GM12891 (cell line): ENCODE data around the gene SIN3B.

Experiments used
- POLR2A ChIP-seq: IDR thresholded peaks from 2 replicates; pipeline ENCODE4 v1.6.1; 2011; ENCODE audit warnings: low read depth, low read length, control low read depth
- POLR2AphosphoS5 ChIP-seq: IDR thresholded peaks from 2 replicates; pipeline ENCODE4 v1.6.1; 2011; ENCODE audit warnings: low read depth, low read length, control low read depth
- TAF1 ChIP-seq: IDR thresholded peaks from 2 replicates; pipeline ENCODE4 v1.6.1; 2011; ENCODE audit warnings: low read depth, low read length, control low read depth

DNA sequence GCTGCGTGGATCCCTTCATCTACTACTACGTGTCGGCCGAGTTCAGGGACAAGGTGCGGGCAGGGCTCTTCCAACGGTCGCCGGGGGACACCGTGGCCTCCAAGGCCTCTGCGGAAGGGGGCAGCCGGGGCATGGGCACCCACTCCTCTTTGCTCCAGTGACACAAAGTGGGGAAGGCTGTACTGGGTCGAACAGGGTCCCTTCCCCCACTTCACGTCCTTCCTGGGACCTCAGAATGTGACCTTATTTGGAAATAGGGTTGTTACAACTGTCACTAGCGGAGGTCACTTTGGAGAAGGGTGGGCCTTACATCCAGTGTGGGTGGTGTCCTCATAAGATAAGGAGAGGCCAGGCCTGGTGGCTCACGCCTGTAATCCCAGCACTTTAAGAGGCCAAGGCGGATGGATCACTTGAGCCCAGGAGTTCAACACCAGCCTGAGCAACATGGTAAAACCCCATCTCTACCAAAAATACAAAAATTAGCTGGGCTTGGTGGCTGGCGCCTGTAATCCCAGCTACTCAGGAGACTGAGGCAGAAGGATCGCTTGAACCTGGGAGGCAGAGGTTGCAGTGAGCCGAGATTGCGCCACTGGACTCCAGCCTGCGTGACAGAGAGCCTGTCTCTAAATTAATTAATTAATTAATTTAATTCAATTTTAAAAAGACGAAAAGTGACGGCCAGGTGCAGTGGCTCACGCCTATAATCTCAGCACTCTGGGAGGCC, 61.4 kb downstream of the SIN3B start:
- TF ChIP-seq POLR2A (no peak), TAF1 (no peak), POLR2AphosphoS5 (no peak)
